RWPE2 (cell line): ENCODE results near the gene ZNF569.

Experiments
- ATAC-seq: fragments of 200-7000 bp; cut with Tn5 transposase; 3 replicates; pipeline ENCODE4 v1.9.1; 2021; ENCODE audit warnings: low read depth
- DNase-seq: peaks from one replicate; pipeline ENCODE4 v3.0.0-alpha.2; 2020; ENCODE audit warnings: low spot score
- H3K27ac ChIP-seq: fragments of 450-650 bp; 2 replicates; pipeline ENCODE4 v1.5.1; 2017; ENCODE audit warnings: mild to moderate bottlenecking; ENCODE audit not compliant: poor library complexity, severe bottlenecking
- H3K27me3 ChIP-seq: fragments of 250-450 bp; sonication (Bioruptor Pico); 2 replicates; pipeline ENCODE4 v1.5.1; 2021; ENCODE audit warnings: mild to moderate bottlenecking, moderate library complexity; ENCODE audit not compliant: insufficient read depth, poor library complexity, severe bottlenecking
- H3K36me3 ChIP-seq: fragments of 250-450 bp; sonication (Bioruptor Pico); 2 replicates; pipeline ENCODE4 v1.5.1; 2020; ENCODE audit warnings: low read depth, mild to moderate bottlenecking, moderate library complexity
- H3K4me1 ChIP-seq: fragments of 250-450 bp; sonication (Bioruptor Pico); 2 replicates; pipeline ENCODE4 v1.5.1; 2021; ENCODE audit warnings: mild to moderate bottlenecking, moderate library complexity; ENCODE audit not compliant: insufficient read depth, poor library complexity, severe bottlenecking
- H3K4me3 ChIP-seq: fragments of 250-450 bp; sonication (Bioruptor Pico); 2 replicates; pipeline ENCODE4 v1.5.1; 2021; ENCODE audit warnings: mild to moderate bottlenecking, moderate library complexity; ENCODE audit not compliant: severe bottlenecking
- H3K9me3 ChIP-seq: fragments of 250-450 bp; sonication (Bioruptor Pico); 2 replicates; pipeline ENCODE4 v1.5.1; 2021; ENCODE audit warnings: mild to moderate bottlenecking, moderate library complexity; ENCODE audit not compliant: severe bottlenecking
- CTCF ChIP-seq: fragments of 450-650 bp; IDR thresholded peaks from one replicate; pipeline ENCODE4 v1.5.1; 2017; ENCODE audit warnings: mild to moderate bottlenecking, moderate library complexity; ENCODE audit not compliant: poor library complexity, severe bottlenecking

Gene ZNF569

DNA sequence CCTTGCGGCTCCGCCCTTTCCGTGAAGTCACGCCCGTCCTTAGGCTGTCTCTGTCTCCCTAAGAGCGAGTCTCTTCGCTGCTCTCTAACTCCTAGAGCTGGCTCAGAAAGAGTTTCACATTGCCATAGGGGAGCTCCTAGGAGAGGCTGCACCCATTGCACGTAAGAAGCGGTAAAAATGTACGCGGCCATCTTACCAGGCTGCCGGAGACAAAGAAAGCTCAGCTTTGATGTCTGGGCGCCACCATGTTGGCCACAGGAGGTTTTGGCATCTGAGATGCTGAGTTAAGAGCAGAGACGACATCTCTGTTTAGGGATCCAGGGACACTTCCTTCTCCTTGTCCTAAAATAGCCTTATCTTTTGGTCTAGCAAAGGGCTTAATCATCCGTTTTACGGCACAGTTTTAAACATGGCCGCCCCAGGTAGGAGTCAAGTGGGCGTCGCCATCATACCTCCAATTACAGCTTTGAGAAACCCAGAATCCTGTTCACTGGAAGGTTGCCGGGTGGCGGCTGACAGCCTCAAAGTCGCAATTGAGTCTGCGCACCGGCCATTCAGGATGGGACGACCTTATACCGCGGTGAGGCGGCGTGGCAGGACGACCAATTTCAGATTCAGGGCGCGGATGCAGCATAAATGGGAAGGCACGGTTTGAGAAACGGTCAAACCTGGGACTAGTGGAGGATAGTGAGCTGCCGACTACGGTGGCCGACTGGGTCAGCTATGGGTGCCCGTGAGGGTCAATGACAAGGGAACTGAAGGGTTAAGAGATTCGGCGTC lies 39.3 kb upstream of the ZNF569 start, which contains the start of gene ZNF793:
Gene ZNF793 (plus strand): TSS at position 553 of the 780 bp plus-strand sequence. CDS start 16,501 bp downstream, outside the sequence.
- ATAC-seq (peak; percentile 92), DNase-seq (peak; percentile 75)
- no peak for TF ChIP-seq CTCF
- Histone ChIP-seq H3K4me3 (peak within 1 kb of the TSS; percentile 80), H3K4me1 (no peaks in the 10 kb centered on the region), H3K9me3 (no peaks in the 10 kb centered on the region), H3K36me3 (peaks cover 28% of the 10 kb centered on the region), H3K27ac (peak within 1 kb of the TSS; percentile 80), H3K27me3 (no peaks in the 10 kb centered on the region)

DNA sequence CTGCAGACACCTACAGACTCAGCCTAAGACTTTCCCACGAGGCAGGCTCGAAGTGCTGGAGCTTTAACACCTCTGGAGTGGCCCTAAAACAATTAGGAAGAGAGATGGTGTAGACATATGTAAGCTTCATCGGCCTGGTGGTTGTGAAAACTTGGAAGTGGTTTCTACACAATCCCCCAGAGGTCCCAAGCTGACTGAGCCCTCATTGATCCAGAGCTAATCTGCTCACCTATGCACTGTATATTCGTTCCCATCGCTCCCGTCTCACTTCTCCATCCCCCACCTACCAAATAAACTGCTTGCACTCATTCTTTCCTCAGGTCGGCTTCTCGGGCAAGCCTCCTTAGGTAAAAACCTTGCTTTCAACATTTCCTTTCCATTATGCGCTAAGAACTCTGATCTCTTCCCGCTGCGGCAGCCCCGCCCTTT lies 38.7 kb upstream of the ZNF569 start:
- no peak for DNase-seq
- ATAC-seq, result peak; percentile 19; the same call in 2 of the 3 replicates
- Histone ChIP-seq H3K4me1 (no peaks in the 10 kb centered on the region), H3K36me3 (peaks cover 25% of the 10 kb centered on the region), H3K4me3 (peak overlapping the region; percentile 80), H3K9me3 (no peaks in the 10 kb centered on the region), H3K27ac (peak overlapping the region; percentile 80), H3K27me3 (no peaks in the 10 kb centered on the region)
- no peak for TF ChIP-seq CTCF

DNA sequence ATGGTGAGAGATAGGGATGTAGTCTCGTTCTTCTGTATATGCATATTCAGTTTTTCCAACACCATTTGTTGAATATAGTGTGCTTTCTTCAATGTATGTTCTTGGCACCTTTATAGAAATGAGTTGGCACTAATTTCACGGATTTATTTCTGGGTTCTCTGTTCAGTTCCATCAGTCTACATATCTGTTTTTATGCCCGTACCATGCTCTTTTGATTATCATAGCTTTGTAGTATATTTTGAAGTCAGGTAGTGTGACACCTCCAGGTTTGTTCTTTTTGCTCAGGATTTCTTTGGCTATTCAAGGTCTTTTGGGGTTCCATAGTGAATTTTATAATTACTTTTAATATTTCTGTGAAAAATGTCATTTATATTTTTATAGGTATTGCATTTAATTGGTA lies 25.0 kb upstream of the ZNF569 start:
- no peaks in the 10 kb centered on the region for H3K27me3 ChIP-seq
- no peaks in the 10 kb centered on the region for H3K36me3 ChIP-seq
- DNase-seq (no peak), ATAC-seq (no peak)
- no peaks in the 10 kb centered on the region for H3K4me1 ChIP-seq
- no peak overlapping the region for H3K4me3 ChIP-seq
- TF ChIP-seq CTCF, result no peak
- H3K9me3 ChIP-seq, result peaks cover 12% of the 10 kb centered on the region
- H3K27ac ChIP-seq, result no peak overlapping the region

GRCh38 chr19:37484406-37485168 lies 17.3 kb upstream of the ZNF569 start:
- Histone ChIP-seq H3K9me3 (peaks cover 44% of the 10 kb centered on the region), H3K36me3 (peaks cover 29% of the 10 kb centered on the region), H3K27ac (no peak overlapping the region), H3K4me1 (no peaks in the 10 kb centered on the region), H3K27me3 (no peaks in the 10 kb centered on the region), H3K4me3 (no peak overlapping the region)
- DNase-seq, result no peak
- no peak for ATAC-seq
- no peak for TF ChIP-seq CTCF
